ENCODE data around the gene GDF7. TPM values are rescaled to one million over a fixed set of nuclear protein-coding genes. Genes with fewer than 3 reads are reported as not detected.
"Not testable (repeated sequence)": the region's sequence is repeated elsewhere in the genome, so short reads cannot be mapped to it uniquely, and the experiment has no call there.

Gene GDF7
- total RNA-seq, 3 donors from 2014 or later: 0.14 to 0.73 (median 0.14) TPM

- TF ChIP-seq CTCF (IDR thresholded peaks at IDR 0.05): no peak
- ATAC-seq (no peak), DNase-seq (no peak)
- Histone ChIP-seq H3K4me1 (ENCODE audit: low read depth) (no peaks in the 10 kb centered on the region), H3K36me3 (ENCODE audit: low read depth) (no peaks in the 10 kb centered on the region), H3K4me3 (no peak overlapping the region), H3K9me3 (no peaks in the 10 kb centered on the region)
- intact Hi-C loops (cut with DNase I, micrococcal nuclease): no loop called here
These were observed 37.9 kb downstream of the GDF7 start for GRCh38 chr2:20704886-20705285.

- DNase-seq (no peak), ATAC-seq (no peak)
- Histone ChIP-seq H3K4me3 (no peak overlapping the region), H3K36me3 (ENCODE audit: low read depth) (no peaks in the 10 kb centered on the region), H3K4me1 (ENCODE audit: low read depth) (no peaks in the 10 kb centered on the region), H3K9me3 (no peaks in the 10 kb centered on the region)
- intact Hi-C loops (cut with DNase I, micrococcal nuclease): no loop called here
- TF ChIP-seq CTCF (IDR thresholded peaks at IDR 0.05): no peak
These were observed 39.3 kb downstream of the GDF7 start for GRCh38 chr2:20706217-20706616.

GRCh38 chr2:20706786-20707185, 39.8 kb downstream of the GDF7 start:
- intact Hi-C loops (cut with DNase I, micrococcal nuclease): no loop called here
- ATAC-seq: no peak
- DNase-seq: no peak
- Histone ChIP-seq H3K4me1 (ENCODE audit: low read depth) (no peaks in the 10 kb centered on the region), H3K4me3 (no peak overlapping the region), H3K9me3 (no peaks in the 10 kb centered on the region), H3K36me3 (ENCODE audit: low read depth) (no peaks in the 10 kb centered on the region)
- no peak for TF ChIP-seq CTCF (IDR thresholded peaks at IDR 0.05)

- H3K9me3 ChIP-seq: no peaks in the 10 kb centered on the region
- intact Hi-C loops (cut with DNase I, micrococcal nuclease): no loop called here
These were observed 40.7 kb downstream of the GDF7 start for GRCh38 chr2:20707601-20708000.

GRCh38 chr2:20711641-20712040, 44.7 kb downstream of the GDF7 start:
- ATAC-seq; H3K9me3 ChIP-seq; H3K36me3 ChIP-seq (ENCODE audit: low read depth); intact Hi-C loops (cut with DNase I, micrococcal nuclease); DNase-seq; H3K4me3 ChIP-seq; H3K4me1 ChIP-seq (ENCODE audit: low read depth): not testable (repeated sequence)

More at GRCh38 chr2:20707601-20708000, 40.7 kb downstream of the GDF7 start:
- Histone ChIP-seq H3K4me1 (ENCODE audit: low read depth) (no peaks in the 10 kb centered on the region), H3K36me3 (ENCODE audit: low read depth) (no peaks in the 10 kb centered on the region), H3K4me3 (no peak overlapping the region)
- ATAC-seq (no peak), DNase-seq (no peak)
- no peak for TF ChIP-seq CTCF (IDR thresholded peaks at IDR 0.05)

- ATAC-seq; DNase-seq; H3K4me3 ChIP-seq; H3K36me3 ChIP-seq (ENCODE audit: low read depth); H3K4me1 ChIP-seq (ENCODE audit: low read depth); intact Hi-C loops (cut with DNase I, micrococcal nuclease); H3K9me3 ChIP-seq: not testable (repeated sequence)
These were observed 46.6 kb downstream of the GDF7 start for GRCh38 chr2:20713585-20713984.

- H3K9me3 ChIP-seq; H3K4me3 ChIP-seq; H3K36me3 ChIP-seq (ENCODE audit: low read depth); ATAC-seq; intact Hi-C loops (cut with DNase I, micrococcal nuclease); DNase-seq; H3K4me1 ChIP-seq (ENCODE audit: low read depth): not testable (repeated sequence)
These were observed 47.5 kb downstream of the GDF7 start for GRCh38 chr2:20714412-20714811.

- H3K36me3 ChIP-seq (ENCODE audit: low read depth); H3K9me3 ChIP-seq; ATAC-seq; intact Hi-C loops (cut with DNase I, micrococcal nuclease); H3K4me3 ChIP-seq; DNase-seq; H3K4me1 ChIP-seq (ENCODE audit: low read depth): not testable (repeated sequence)
These were observed 49.2 kb downstream of the GDF7 start for GRCh38 chr2:20716164-20716563.
